ENCODE results near the gene ZBTB4.
"Not testable (repeated sequence)": the region's sequence is repeated elsewhere in the genome, so short reads cannot be mapped to it uniquely, and the experiment has no call there.

ZBTB4 gene

GRCh38 chr17:7491583-7491982, 12.2 kb upstream of the ZBTB4 start:
- DNase-seq (ENCODE audit: low spot score), result no peak

- no peak for DNase-seq (ENCODE audit: low spot score)
Observed at GRCh38 chr17:7490144-7490543, 10.7 kb upstream of the ZBTB4 start.

- DNase-seq (ENCODE audit: low spot score), result no peak
Observed at GRCh38 chr17:7486181-7486580, 6.8 kb upstream of the ZBTB4 start.

GRCh38 chr17:7484919-7485377, 5.5 kb upstream of the ZBTB4 start:
- DNase-seq (ENCODE audit: low spot score), result no peak

GRCh38 chr17:7484067-7484918, 4.9 kb upstream of the ZBTB4 start, which contains the start of gene POLR2A:
Gene POLR2A (plus strand): TSS chr17:7484366.
- DNase-seq (ENCODE audit: low spot score), result peak; percentile 98

GRCh38 chr17:7483255-7484066, 4.0 kb upstream of the ZBTB4 start:
- peak; percentile 97 for DNase-seq (ENCODE audit: low spot score)

GRCh38 chr17:7482742-7483088, 3.3 kb upstream of the ZBTB4 start:
- not testable (repeated sequence) for DNase-seq (ENCODE audit: low spot score)

- DNase-seq (ENCODE audit: low spot score), result not testable (repeated sequence)
Observed at GRCh38 chr17:7481842-7482741, 2.7 kb upstream of the ZBTB4 start.

- DNase-seq (ENCODE audit: low spot score), result not testable (repeated sequence)
Observed at GRCh38 chr17:7481275-7481674, 1.8 kb upstream of the ZBTB4 start, which contains the start of gene SLC35G6. Gene SLC35G6 (plus strand): TSS chr17:7481446. CDS start chr17:7481517, 71 bp downstream.

GRCh38 chr17:7480089-7480384, 606 bp upstream of the ZBTB4 start:
- DNase-seq (ENCODE audit: low spot score), result no peak

- DNase-seq (ENCODE audit: low spot score), result peak; percentile 64
Observed at GRCh38 chr17:7478276-7479212, 887 bp downstream of the ZBTB4 start.

- DNase-seq (ENCODE audit: low spot score), result peak; percentile 25
Observed at GRCh38 chr17:7477392-7478275, 1.8 kb downstream of the ZBTB4 start.

- no peak for DNase-seq (ENCODE audit: low spot score)
Observed at GRCh38 chr17:7476951-7477350, 2.5 kb downstream of the ZBTB4 start.

GRCh38 chr17:7476494-7476893, 2.9 kb downstream of the ZBTB4 start:
- no peak for DNase-seq (ENCODE audit: low spot score)

GRCh38 chr17:7475764-7476422, 3.5 kb downstream of the ZBTB4 start:
- no peak for DNase-seq (ENCODE audit: low spot score)

- DNase-seq (ENCODE audit: low spot score), result not testable (repeated sequence)
Observed at GRCh38 chr17:7474767-7475166, 4.7 kb downstream of the ZBTB4 start.

GRCh38 chr17:7471729-7472128, 7.7 kb downstream of the ZBTB4 start:
- DNase-seq (ENCODE audit: low spot score), result no peak

- not testable (repeated sequence) for DNase-seq (ENCODE audit: low spot score)
Observed at GRCh38 chr17:7470457-7470973, 8.9 kb downstream of the ZBTB4 start.

GRCh38 chr17:7469843-7470242, 9.6 kb downstream of the ZBTB4 start:
- DNase-seq (ENCODE audit: low spot score), result not testable (repeated sequence)
